Pons (tissue), 1 donor: ENCODE results near the gene PRKAG3.
A peak's percentile ranks its signal among the peaks of the same experiment; 100 is the strongest.
"Not testable (repeated sequence)": the region's sequence is repeated elsewhere in the genome, so short reads cannot be mapped to it uniquely, and the experiment has no call there.

ENCODE experiments used
- DNase-seq: peaks from one replicate; pipeline ENCODE4 v3.0.0-alpha.2; 2016; ENCODE audit warnings: low spot score

Gene PRKAG3

DNA sequence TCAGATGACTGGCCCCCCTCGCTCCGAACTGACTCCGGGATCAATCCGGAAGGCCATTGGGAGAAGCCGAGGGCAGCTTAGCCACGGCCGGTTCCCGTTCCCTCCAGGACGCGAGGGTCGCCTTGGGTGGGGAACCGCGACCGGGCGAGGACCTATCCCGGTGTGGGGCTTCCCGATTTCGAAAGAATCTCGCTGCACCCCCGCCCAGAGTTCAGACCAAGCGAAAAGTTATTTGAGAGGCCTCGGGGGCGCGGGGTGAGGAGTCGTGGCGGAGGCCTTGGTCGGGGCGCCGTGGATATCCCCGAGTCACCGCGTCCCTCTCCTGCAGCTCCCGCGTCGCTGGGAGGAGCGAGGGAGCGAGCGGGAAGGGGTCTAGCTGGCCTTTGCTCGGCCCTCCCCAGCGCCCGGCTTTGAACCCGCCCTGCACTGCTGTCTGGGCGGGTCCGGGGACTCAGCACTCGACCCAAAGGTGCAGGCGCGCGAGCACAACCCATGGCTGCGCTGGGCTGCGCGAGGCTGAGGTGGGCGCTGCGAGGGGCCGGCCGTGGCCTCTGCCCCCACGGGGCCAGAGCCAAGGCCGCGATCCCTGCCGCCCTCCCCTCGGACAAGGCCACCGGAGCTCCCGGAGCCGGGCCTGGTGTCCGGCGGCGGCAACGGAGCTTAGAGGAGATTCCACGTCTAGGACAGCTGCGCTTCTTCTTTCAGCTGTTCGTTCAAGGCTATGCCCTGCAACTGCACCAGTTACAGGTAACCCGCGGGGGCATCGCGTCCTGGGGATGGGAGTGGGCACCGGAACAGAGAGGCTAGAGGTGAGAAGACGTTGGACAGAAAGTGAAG lies 49.7 kb downstream of the PRKAG3 start, which contains the start of gene CYP27A1:
TSS of gene CYP27A1 (plus strand) at position 457 of the 837 bp plus-strand sequence. CDS start at position 493, 36 bp downstream.
- DNase-seq = peak; percentile 63

DNA sequence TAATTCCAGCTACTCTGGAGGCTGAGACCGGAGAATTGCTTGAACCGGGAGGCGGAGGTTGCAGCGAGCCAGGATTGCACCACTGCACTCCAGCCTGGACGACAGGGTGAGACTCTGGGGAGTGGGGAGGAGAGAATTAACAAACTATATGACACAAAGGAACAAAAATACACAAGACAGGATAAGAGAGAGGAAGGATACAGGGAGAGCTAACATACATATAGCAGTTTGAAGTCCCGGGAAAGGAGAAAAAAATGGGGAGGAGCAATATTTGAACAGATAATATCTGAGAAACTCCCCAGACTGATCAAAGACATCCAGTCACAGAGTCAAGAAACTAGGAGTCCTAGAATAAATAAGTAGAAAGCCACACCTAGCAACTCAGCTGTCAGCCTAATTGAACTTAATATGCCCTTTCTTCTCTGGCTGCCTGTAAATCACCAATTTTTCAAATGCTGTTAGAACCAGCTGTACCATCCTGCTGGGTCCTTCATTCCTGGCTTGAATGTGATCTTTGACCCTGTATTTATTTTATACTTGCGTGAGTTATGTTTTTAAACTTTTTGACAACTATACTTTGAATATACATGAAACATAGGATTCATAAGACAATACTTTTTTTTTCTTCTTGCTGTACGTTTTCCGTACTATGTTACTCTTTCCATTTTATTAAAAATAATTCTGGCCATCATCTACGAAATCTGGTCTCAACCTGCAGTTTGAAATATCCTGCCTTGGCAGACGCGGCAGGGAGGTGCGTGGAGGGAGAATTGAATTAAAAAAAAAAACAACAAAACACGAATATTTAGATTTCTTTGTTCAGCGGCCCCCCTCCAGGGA lies 50.5 kb downstream of the PRKAG3 start:
- peak; percentile 48 for DNase-seq

DNA sequence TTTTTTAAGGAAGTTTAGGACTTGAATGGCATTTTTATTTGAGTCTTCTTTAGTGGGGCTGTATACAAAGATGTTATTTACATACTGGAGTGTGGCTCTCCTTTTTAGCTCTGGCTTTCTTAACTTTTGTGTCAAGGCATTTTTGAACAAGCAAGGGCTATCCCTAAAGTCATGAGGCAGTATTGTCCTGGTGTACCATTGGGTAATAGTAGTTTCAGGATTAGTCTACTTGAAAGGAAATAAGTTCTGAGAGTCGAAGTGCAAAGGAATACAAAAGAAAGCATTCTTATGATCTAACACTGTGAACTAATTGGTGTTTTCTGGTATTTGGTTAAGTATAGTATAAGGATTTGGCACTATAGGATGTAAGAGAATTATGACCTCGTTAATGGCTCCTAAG lies 51.6 kb downstream of the PRKAG3 start:
- DNase-seq = peak; percentile 17

DNA sequence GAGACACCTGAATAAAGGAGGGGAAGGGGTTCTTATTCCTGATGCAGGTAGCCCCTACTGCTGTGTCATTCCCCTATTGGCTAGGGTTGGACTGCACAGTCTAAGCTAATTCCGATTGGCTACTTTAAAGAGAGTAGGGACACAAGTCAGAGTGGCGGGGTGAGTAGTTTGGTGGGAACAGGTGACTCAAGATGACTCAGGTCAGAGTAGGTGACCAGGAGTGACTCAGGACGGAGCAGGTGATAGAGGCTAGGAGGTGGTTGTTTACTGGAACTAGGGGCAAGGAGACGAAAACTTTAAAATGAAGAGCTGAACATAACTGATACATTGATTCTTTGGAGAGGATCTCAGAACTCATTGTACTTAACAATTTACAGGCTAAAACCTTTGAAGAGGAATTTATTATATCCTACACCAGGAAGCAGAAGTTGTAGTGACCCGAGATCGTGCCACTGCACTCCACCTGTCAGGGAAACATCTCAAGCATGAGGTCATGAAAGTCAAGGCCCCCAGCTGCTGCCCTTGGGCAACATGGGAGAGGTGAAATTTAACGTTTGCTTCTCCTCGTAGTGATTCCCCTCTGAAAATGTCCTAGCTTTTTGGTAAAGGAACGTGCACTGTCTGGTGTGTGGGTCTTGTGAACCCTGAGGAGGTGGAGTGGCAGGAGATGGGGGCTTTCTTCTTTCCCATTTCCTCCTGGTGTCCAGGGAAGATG lies 54.2 kb downstream of the PRKAG3 start:
- DNase-seq = no peak

DNA sequence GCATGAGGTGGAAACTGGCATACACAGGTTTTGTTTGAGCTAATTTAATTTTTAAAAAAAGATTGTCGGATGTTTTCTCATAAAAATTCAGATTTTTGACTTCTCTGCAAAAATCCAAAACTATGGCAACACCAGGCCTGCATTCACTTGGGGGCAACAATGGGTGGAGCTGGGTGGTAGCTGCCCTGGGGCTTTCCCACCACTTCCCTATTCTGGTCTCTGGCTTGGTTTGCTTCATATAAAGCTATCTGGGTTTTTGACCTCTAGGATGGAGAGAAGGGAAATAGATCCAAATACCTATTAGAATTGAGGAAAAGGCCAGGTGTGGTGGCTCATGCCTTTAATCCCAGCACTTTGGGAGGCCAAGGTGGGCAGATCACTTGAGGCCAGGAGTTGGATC lies 55.1 kb downstream of the PRKAG3 start:
- DNase-seq = no peak

DNA sequence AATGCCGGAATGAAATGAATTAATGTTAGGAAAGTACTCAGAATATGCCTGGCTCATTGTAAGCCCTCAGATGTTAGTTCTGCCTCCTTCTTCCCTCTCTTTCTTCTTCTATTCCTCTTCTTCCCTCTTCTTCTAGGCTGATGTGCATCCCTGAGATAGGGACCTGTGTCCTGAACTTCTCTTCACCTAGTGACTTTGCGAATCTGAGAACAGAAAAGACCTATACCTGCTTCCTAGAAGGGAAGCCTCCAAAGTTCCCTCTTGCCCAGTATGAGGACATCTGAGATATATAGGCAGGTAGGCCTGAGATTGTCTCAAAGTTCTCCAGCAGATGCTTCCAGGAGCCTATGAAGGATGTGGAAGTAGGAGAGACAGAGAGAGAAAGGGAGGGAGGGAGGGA lies 57.7 kb downstream of the PRKAG3 start:
- no peak for DNase-seq

DNA sequence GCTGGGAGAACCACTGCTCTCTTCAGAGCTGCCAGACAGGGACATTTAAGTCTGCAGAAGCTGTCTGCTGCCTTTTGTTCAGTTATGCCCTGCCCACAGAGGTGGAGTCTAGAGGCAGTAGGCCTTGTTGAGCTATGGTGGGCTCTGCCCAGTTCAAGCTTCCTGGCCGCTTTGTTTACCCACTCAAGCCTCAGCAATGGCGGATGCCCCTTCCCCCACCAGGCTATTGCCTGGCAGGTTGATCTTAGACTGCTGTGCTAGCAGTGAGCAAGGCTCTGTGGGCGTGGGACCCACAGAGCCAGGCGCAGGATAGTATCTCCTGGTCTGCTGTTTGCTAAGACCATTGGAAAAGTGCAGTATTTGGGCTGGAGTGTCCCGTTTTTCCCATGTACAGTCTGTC lies 58.8 kb downstream of the PRKAG3 start:
- DNase-seq = not testable (repeated sequence)
